ENCODE measurements around the gene WDR27. TPM values are rescaled to one million over a fixed set of nuclear protein-coding genes. Genes with fewer than 3 reads are reported as not detected.

Gene WDR27
- 35.8 and 58.5 TPM in 2 replicates for polyA plus RNA-seq
- polyA minus RNA-seq = 53.3 and 59.7 TPM in 2 replicates

DNA sequence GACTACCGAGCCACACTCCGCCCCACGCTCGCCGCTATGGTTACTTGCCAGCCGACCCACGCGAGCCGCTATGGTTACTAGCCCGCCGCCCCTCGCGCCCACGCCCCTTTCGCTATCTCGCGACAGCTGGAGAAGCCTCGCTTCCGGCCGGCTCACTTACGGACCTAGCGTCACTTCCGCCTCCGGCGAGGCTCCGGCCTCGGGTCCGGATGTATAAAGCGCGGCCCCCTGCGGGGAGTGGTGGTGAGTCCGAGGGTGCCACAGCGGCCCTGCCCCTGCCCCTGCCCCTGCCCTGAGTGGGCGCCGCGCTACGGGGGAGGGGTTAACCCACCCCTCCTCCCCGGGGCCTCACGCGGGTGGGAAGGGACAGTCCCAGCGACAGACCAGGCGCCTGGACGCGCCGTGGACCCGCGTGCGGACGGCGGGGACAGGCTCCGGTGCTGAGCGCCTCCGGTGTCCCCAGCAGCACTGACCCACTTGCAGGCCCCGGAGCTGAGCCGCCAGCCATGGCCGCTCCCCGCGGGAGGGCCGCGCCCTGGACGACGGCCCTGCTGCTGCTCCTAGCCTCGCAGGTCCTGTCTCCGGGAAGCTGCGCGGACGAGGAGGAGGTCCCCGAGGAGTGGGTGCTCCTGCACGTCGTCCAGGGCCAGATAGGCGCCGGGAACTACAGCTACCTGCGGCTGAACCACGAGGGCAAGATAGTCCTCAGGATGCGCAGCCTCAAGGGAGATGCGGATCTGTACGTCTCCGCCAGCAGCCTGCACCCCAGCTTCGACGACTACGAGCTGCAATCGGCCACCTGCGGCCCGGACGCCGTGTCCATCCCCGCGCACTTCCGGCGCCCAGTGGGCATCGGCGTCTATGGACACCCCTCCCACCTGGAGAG is at the start of gene WDR27, which contains the start of gene C6orf120:
Gene WDR27 (minus strand): TSS at position 76 of the 886 bp plus-strand sequence. CDS start 13,024 bp downstream, outside the sequence.
Gene C6orf120 (plus strand): TSS at position 173 of the 886 bp plus-strand sequence. CDS start 334 bp downstream, at position 507.
- Histone ChIP-seq H3K27me3 (ENCODE audit: insufficient read depth, low read depth, low read length) (no peaks in the 10 kb centered on the region), H3F3A (ENCODE audit: insufficient read depth, low read length, poor library complexity, severe bottlenecking) (no peaks in the 10 kb centered on the region), H3K9ac (ENCODE audit: low read length) (peak within 1 kb of the TSS; percentile 96), H3K9me2 (ENCODE audit: insufficient read depth, low read length) (no peaks in the 10 kb centered on the region), H2AFZ (ENCODE audit: low read depth, low read length) (peak within 1 kb of the TSS; percentile 86), H3K27ac (ENCODE audit: low read length) (peak within 1 kb of the TSS; percentile 81), H3K9me3 (ENCODE audit: low read length) (no peaks in the 10 kb centered on the region), H3K79me2 (replicated peaks; ENCODE audit: insufficient read depth, low read length) (peaks cover 29% of the 10 kb centered on the region), H3K4me3 (ENCODE audit: low read length) (peak within 1 kb of the TSS; percentile 82), H4K20me1 (ENCODE audit: insufficient read depth) (no peaks in the 10 kb centered on the region), H3K4me2 (ENCODE audit: low read length) (peak within 1 kb of the TSS; percentile 97), H3K36me3 (ENCODE audit: insufficient read depth, low read length) (no peaks in the 10 kb centered on the region)
- TF ChIP-seq POLR2AphosphoS5 (IDR thresholded peaks at IDR 0.05) (peak; percentile 93), MXI1 (conservative IDR thresholded peaks at IDR 0.05; ENCODE audit: poor library complexity, severe bottlenecking) (peak; percentile 95), SMC3 (conservative IDR thresholded peaks at IDR 0.05; ENCODE audit: poor library complexity) (peak; percentile 17), REST (IDR thresholded peaks at IDR 0.05; ENCODE audit: borderline replicate concordance) (peak; percentile 75), RAD21 (conservative IDR thresholded peaks at IDR 0.05) (no peak), EP300 (conservative IDR thresholded peaks at IDR 0.05; ENCODE audit: poor library complexity, severe bottlenecking) (peak; percentile 60), EZH2 (IDR thresholded peaks at IDR 0.05; ENCODE audit: borderline replicate concordance, insufficient read depth, low read length, poor library complexity, severe bottlenecking) (no peak), TAF1 (IDR thresholded peaks at IDR 0.05; ENCODE audit: low read depth) (peak; percentile 87)
- TF ChIP-seq, protein P1, sequence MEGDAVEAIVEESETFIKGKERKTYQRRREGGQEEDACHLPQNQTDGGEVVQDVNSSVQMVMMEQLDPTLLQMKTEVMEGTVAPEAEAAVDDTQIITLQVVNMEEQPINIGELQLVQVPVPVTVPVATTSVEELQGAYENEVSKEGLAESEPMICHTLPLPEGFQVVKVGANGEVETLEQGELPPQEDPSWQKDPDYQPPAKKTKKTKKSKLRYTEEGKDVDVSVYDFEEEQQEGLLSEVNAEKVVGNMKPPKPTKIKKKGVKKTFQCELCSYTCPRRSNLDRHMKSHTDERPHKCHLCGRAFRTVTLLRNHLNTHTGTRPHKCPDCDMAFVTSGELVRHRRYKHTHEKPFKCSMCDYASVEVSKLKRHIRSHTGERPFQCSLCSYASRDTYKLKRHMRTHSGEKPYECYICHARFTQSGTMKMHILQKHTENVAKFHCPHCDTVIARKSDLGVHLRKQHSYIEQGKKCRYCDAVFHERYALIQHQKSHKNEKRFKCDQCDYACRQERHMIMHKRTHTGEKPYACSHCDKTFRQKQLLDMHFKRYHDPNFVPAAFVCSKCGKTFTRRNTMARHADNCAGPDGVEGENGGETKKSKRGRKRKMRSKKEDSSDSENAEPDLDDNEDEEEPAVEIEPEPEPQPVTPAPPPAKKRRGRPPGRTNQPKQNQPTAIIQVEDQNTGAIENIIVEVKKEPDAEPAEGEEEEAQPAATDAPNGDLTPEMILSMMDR (IDR thresholded peaks at IDR 0.05; ENCODE audit: poor library complexity, severe bottlenecking) = peak; percentile 28

GRCh38 chr6:169746556-169746955 is 44.7 kb upstream of the WDR27 start:
- H4K20me1 ChIP-seq (ENCODE audit: insufficient read depth) = no peaks in the 10 kb centered on the region
- no peak overlapping the region for H3K9ac ChIP-seq (ENCODE audit: low read length)
- H3K9me2 ChIP-seq (ENCODE audit: insufficient read depth, low read length) = no peaks in the 10 kb centered on the region
- no peaks in the 10 kb centered on the region for H3F3A ChIP-seq (ENCODE audit: insufficient read depth, low read length, poor library complexity, severe bottlenecking)
- TF ChIP-seq, protein P1 (IDR thresholded peaks at IDR 0.05; ENCODE audit: poor library complexity, severe bottlenecking) = no peak
- TF ChIP-seq POLR2AphosphoS5 (IDR thresholded peaks at IDR 0.05) = no peak
- no peak for TF ChIP-seq RAD21 (conservative IDR thresholded peaks at IDR 0.05)
- no peak for TF ChIP-seq REST (IDR thresholded peaks at IDR 0.05; ENCODE audit: borderline replicate concordance)
- no peak for TF ChIP-seq MXI1 (conservative IDR thresholded peaks at IDR 0.05; ENCODE audit: poor library complexity, severe bottlenecking)
- peaks cover 12% of the 10 kb centered on the region for H3K79me2 ChIP-seq (replicated peaks; ENCODE audit: insufficient read depth, low read length)
- H3K4me3 ChIP-seq (ENCODE audit: low read length) = no peak overlapping the region
- no peak overlapping the region for H3K4me2 ChIP-seq (ENCODE audit: low read length)
- no peaks in the 10 kb centered on the region for H3K27me3 ChIP-seq (ENCODE audit: insufficient read depth, low read depth, low read length)
- no peak overlapping the region for H2AFZ ChIP-seq (ENCODE audit: low read depth, low read length)
- H3K27ac ChIP-seq (ENCODE audit: low read length) = no peak overlapping the region
- H3K36me3 ChIP-seq (ENCODE audit: insufficient read depth, low read length) = no peaks in the 10 kb centered on the region
- H3K9me3 ChIP-seq (ENCODE audit: low read length) = no peaks in the 10 kb centered on the region

Data from neural cell (in vitro differentiated cells).